HG03571 (cell line): ENCODE measurements around the gene CREBL2.
"Not testable (repeated sequence)": the region's sequence is repeated elsewhere in the genome, so short reads cannot be mapped to it uniquely, and the experiment has no call there.

Experiments
- ATAC-seq: cut with Tn5 transposase; IDR thresholded peaks from one replicate; pipeline ENCODE4 v1.9.1; 2021; ENCODE audit not compliant: unreplicated experiment

CREBL2 gene

GRCh38 chr12:12630850-12631249, 19.2 kb downstream of the CREBL2 start:
- ATAC-seq = no peak

GRCh38 chr12:12635651-12636050, 24.0 kb downstream of the CREBL2 start:
- ATAC-seq = no peak

GRCh38 chr12:12636641-12637040, 25.0 kb downstream of the CREBL2 start:
- peak; percentile 57 for ATAC-seq

DNA sequence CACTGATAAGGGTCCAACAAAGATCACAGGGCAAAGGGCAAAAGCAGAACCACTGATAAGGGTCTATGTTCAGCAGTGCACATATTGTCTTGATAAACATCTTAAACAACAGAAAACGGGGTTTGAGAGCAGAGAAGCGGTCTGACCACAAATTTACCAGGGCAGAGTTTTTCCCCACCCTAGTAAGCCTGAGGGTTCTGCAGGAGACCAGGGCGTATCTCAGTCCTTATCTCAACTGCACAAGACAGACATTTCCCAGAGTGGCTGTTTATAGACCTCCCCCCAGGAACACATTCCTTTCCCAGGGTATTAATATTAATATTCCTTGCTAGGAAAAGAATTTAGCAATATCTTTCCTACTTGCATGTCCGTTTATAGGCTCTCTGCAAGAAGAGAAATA, 28.3 kb downstream of the CREBL2 start:
- not testable (repeated sequence) for ATAC-seq

GRCh38 chr12:12641650-12642049, 30.0 kb downstream of the CREBL2 start:
- no peak for ATAC-seq

GRCh38 chr12:12642916-12643315, 31.2 kb downstream of the CREBL2 start:
- no peak for ATAC-seq

DNA sequence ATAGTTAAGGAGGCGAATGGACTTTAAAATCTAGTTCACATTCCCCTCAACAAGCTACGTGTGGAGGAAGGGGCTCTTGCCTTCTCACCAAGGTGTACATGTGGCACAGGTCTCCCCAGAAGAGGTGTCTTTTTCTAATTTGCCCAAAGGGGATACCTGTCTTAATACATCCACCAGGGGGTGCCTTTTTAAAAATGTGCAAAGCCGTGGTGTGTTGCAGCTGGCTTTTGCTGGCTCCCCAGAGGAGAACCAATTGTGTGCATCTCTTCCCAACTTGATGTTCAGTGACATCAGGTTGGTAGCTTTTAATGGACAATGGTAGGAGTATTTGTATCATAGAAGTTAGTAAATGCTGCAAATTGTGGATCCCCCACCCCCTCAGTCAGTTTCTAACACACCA, 33.8 kb downstream of the CREBL2 start:
- ATAC-seq = no peak

DNA sequence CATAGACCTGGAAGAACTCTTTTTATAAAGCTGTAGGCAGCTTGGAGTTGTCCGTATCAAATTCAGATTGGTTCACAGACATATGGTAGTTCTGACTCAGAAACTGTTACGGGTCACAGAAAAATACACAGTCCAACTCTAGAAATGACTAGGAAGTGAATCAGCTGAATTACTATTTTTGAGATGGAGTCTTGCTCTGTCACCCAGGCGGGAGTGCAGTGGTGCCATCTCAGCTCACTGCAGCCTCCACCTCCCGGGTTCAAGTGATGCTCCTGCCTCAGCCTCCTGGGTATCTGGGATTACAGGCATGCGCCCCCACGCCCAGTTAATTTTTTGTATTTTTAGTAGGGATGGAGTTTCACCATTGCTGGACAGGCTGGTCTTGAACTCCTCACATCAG, 34.3 kb downstream of the CREBL2 start:
- ATAC-seq = not testable (repeated sequence)

- no peak for ATAC-seq
Measured at GRCh38 chr12:12646483-12647072, 34.9 kb downstream of the CREBL2 start.

GRCh38 chr12:12648284-12648683, 36.6 kb downstream of the CREBL2 start:
- no peak for ATAC-seq

DNA sequence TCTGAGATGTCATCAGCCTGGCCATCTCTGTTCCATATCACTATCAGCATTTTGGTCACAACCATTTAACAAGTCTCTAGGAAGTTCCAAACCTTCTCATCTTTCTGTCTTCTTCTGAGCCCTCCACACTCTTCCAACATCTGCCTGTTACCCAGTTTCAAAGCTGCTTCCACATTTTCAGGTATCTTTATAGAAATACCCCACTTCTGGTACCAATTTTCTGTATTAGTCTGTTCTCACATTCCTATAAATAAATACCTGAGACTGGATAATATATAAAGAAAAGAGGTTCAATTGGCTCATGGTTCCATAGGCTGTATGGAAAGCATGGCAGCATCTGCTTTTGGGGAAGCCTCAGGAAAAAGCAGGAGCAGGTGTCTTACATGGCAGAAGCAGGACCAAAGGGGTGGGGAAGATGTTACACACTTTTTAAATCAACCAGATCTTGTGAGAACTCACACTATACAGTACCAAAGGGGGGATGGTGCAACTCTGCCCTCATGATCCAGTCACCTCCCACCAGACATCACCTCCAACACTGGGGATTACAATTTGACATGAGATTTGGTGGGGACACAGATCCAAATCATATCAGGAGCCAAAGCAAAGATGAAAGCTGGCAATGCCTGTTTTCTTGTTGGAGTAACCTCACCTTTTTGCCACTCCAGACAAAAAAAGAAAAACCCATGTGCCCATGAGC, 37.4 kb downstream of the CREBL2 start:
- ATAC-seq = no peak

DNA sequence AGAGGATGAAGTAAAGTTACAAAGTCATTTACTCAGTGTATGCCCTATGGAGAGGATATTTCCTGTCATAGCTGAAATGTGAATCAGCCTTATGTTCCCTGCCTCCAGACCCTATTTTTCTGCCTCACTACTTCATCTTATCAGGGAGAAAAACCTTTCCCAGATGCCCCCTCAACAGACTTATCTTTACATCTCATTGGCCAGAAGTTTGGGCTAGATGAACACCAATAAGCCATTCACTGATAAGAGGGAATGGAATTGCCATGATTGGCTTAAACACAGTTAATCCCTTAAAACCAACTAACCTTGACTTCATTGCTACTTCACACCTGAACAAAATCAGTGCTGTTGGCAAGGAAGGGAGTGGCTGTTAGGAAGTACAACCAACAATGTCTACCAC, 40.1 kb downstream of the CREBL2 start:
- no peak for ATAC-seq

- ATAC-seq = not testable (repeated sequence)
Measured at GRCh38 chr12:12652704-12653103, 41.0 kb downstream of the CREBL2 start.

DNA sequence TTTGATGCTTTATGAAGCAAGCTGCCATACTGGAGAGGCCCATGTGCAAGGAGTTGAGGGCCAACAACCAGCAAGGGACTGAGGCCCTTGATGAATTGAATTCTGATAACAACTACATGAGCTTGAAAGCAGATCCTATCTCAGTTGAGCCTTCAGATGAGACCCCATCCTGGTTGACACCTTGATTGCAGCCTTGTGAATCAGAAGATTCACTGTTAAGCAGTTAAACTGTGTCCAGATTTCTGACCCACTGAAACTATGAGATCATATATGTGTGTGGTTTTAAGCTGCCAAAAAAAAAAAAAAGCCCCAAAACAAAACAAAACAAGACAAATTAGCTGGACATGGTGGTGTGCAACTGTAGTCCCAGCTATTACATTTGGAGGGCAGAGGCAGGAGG, 42.2 kb downstream of the CREBL2 start:
- no peak for ATAC-seq

GRCh38 chr12:12654691-12655460, 43.2 kb downstream of the CREBL2 start:
- no peak for ATAC-seq

DNA sequence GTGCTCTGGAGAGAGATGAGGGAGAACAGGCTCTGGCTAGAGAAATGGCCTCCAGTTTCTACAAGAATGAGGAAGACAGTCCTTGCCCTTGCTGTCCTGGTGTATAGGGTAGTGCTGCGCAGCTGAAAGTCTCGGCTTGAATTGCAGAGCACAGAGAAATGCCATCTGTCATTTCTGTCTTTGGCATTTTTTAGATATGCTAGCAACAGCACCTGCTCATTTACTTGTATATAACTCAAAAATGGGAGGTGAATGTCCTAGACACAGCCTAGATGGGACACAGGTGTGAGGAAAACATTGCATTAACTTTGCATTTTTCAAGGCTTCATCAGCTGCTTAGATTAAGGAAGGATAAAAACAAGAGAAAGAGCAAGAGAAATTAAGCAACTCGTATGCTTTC, 48.5 kb downstream of the CREBL2 start:
- ATAC-seq = no peak

- ATAC-seq = no peak
Measured at GRCh38 chr12:12661086-12661856, 49.6 kb downstream of the CREBL2 start.

GRCh38 chr12:12663644-12664294, 52.1 kb downstream of the CREBL2 start:
- ATAC-seq = no peak

- no peak for ATAC-seq
Measured at GRCh38 chr12:12665194-12665593, 53.5 kb downstream of the CREBL2 start.

- ATAC-seq = no peak
Measured at GRCh38 chr12:12668005-12668404, 56.3 kb downstream of the CREBL2 start.

DNA sequence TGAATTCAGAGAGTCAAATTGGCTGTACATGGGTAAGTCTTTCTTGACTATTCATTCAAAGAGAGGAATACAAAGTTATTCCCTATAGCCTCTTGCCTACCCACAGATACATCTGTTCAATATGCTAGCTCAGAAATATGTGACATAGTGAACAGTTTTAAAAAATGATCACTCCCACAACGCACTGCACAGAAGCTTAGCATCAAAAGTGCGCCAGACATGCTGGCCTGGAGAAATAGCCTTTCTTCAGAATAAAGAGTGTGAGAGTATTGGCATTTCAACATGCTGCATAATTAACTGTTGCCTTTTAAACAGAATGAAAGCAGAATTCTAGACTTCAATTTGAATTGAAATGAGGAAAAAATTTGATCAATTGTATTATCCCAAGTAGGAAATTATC, 57.3 kb downstream of the CREBL2 start:
- no peak for ATAC-seq
